SU-DHL-6 (cell line): ENCODE results near the gene NCKAP5.

Source experiments
- EZH2phosphoT487 ChIP-seq: fragments of 200-600 bp; sonication (generic), shearing (Covaris generic); conservative IDR thresholded peaks from 2 replicates; pipeline ENCODE4 v1.6.1; 2018; ENCODE audit warnings: mild to moderate bottlenecking, antibody characterized with exemption, low read length, moderate library complexity, mixed read lengths
- TF ChIP-seq, protein P1 (sequence below): fragments of 200-600 bp; sonication (generic); IDR thresholded peaks from one replicate; pipeline ENCODE4 v1.5.1; 2017; ENCODE audit warnings: antibody characterized with exemption, mild to moderate bottlenecking, low read length, moderate library complexity; ENCODE audit not compliant: insufficient read depth, poor library complexity, severe bottlenecking

DNA sequence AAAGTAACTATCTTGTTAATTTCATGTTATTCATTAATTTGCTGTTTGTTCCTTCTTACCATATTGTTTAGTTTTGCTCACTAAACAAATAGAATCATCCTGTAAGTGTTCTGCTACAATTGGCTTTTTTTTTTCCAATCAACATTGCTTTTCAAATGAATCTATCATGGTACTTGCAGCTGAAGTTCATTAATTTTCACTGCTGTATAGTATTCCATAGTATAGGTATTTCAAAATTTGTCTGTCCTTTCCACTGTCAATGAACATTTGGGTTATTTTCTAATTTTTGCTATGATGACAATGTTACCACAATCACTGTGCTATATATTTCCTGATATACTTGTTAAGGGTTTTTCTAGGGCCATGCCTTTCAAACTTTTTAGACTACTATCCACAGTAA, 809.3 kb downstream of the NCKAP5 start:
- TF ChIP-seq EZH2phosphoT487, result no peak
- TF ChIP-seq, protein P1, sequence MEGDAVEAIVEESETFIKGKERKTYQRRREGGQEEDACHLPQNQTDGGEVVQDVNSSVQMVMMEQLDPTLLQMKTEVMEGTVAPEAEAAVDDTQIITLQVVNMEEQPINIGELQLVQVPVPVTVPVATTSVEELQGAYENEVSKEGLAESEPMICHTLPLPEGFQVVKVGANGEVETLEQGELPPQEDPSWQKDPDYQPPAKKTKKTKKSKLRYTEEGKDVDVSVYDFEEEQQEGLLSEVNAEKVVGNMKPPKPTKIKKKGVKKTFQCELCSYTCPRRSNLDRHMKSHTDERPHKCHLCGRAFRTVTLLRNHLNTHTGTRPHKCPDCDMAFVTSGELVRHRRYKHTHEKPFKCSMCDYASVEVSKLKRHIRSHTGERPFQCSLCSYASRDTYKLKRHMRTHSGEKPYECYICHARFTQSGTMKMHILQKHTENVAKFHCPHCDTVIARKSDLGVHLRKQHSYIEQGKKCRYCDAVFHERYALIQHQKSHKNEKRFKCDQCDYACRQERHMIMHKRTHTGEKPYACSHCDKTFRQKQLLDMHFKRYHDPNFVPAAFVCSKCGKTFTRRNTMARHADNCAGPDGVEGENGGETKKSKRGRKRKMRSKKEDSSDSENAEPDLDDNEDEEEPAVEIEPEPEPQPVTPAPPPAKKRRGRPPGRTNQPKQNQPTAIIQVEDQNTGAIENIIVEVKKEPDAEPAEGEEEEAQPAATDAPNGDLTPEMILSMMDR, result no peak
